ENCODE data around the gene IQCB1.
"Not testable (repeated sequence)": the region's sequence is repeated elsewhere in the genome, so short reads cannot be mapped to it uniquely, and the experiment has no call there.

The IQCB1 gene

GRCh38 chr3:121863801-121864200, 28.9 kb upstream of the IQCB1 start:
- TF ChIP-seq CTCF (IDR thresholded peaks at IDR 0.05; ENCODE audit: insufficient read depth, missing control alignments): no peak
- DNase-seq (ENCODE audit: insufficient read length, low spot score): no peak
- FAIRE-seq: no peak

GRCh38 chr3:121863247-121863646, 28.4 kb upstream of the IQCB1 start:
- DNase-seq (ENCODE audit: insufficient read length, low spot score); FAIRE-seq: not testable (repeated sequence)

GRCh38 chr3:121857778-121858177, 22.9 kb upstream of the IQCB1 start:
- not testable (repeated sequence) for FAIRE-seq; DNase-seq (ENCODE audit: insufficient read length, low spot score)

GRCh38 chr3:121855555-121855954, 20.7 kb upstream of the IQCB1 start:
- no peak for FAIRE-seq
- TF ChIP-seq CTCF (IDR thresholded peaks at IDR 0.05; ENCODE audit: insufficient read depth, missing control alignments): peak; percentile 23
- DNase-seq (ENCODE audit: insufficient read length, low spot score): no peak

GRCh38 chr3:121852256-121852655, 17.4 kb upstream of the IQCB1 start:
- TF ChIP-seq CTCF (IDR thresholded peaks at IDR 0.05; ENCODE audit: insufficient read depth, missing control alignments): no peak
- no peak for DNase-seq (ENCODE audit: insufficient read length, low spot score)
- no peak for FAIRE-seq

GRCh38 chr3:121844892-121845291, 10.0 kb upstream of the IQCB1 start:
- no peak for FAIRE-seq
- DNase-seq (ENCODE audit: insufficient read length, low spot score): no peak

GRCh38 chr3:121839962-121840361, 5.1 kb upstream of the IQCB1 start:
- TF ChIP-seq CTCF (IDR thresholded peaks at IDR 0.05; ENCODE audit: insufficient read depth, missing control alignments): no peak
- no peak for DNase-seq (ENCODE audit: insufficient read length, low spot score)
- FAIRE-seq: no peak

More at GRCh38 chr3:121844892-121845291, 10.0 kb upstream of the IQCB1 start:
- TF ChIP-seq CTCF (IDR thresholded peaks at IDR 0.05; ENCODE audit: insufficient read depth, missing control alignments): no peak

- no peak for DNase-seq (ENCODE audit: insufficient read length, low spot score)
- TF ChIP-seq CTCF (IDR thresholded peaks at IDR 0.05; ENCODE audit: insufficient read depth, missing control alignments): no peak
- FAIRE-seq: no peak
Measured at GRCh38 chr3:121836481-121836880, 1.6 kb upstream of the IQCB1 start.
